Activated naive CD4-positive, alpha-beta T cell treated with anti-CD3 and anti-CD28 coated beads, Interleukin-2, amount 50 U/mL, for 24 hours (primary cell): Measurements from ENCODE around the gene PDCL3.

ENCODE experiments used
- H3K27ac Mint-ChIP-seq: one replicate; pipeline ENCODE4 v1.8.0; 2021; ENCODE audit warnings: mild to moderate bottlenecking, mixed read lengths
- H3K27me3 Mint-ChIP-seq: one replicate; pipeline ENCODE4 v1.8.0; 2021; ENCODE audit warnings: mixed read lengths
- H3K36me3 Mint-ChIP-seq: one replicate; pipeline ENCODE4 v1.8.0; 2021; ENCODE audit warnings: mixed read lengths
- H3K4me1 Mint-ChIP-seq: one replicate; pipeline ENCODE4 v1.8.0; 2021; ENCODE audit warnings: mixed read lengths
- H3K4me3 Mint-ChIP-seq: one replicate; pipeline ENCODE4 v1.8.0; 2021; ENCODE audit warnings: mild to moderate bottlenecking, mixed read lengths
- H3K9me3 Mint-ChIP-seq: one replicate; pipeline ENCODE4 v1.8.0; 2021; ENCODE audit warnings: mixed read lengths

The PDCL3 gene

GRCh38 chr2:100615471-100615870 lies 52.7 kb downstream of the PDCL3 start:
- Mint-ChIP-seq H3K27me3 (no peaks in the 10 kb centered on the region), H3K9me3 (no peaks in the 10 kb centered on the region)

GRCh38 chr2:100615886-100616285 lies 53.1 kb downstream of the PDCL3 start:
- H3K27me3 Mint-ChIP-seq = no peaks in the 10 kb centered on the region

More at GRCh38 chr2:100615471-100615870, 52.7 kb downstream of the PDCL3 start:
- Mint-ChIP-seq H3K36me3 (no peaks in the 10 kb centered on the region), H3K4me1 (peaks cover 15% of the 10 kb centered on the region), H3K27ac (no peak overlapping the region), H3K4me3 (no peak overlapping the region)

GRCh38 chr2:100616841-100617390 lies 54.1 kb downstream of the PDCL3 start:
- no peak overlapping the region for H3K27ac Mint-ChIP-seq
- no peaks in the 10 kb centered on the region for H3K27me3 Mint-ChIP-seq
- H3K36me3 Mint-ChIP-seq = no peaks in the 10 kb centered on the region
- no peak overlapping the region for H3K4me3 Mint-ChIP-seq
- no peaks in the 10 kb centered on the region for H3K9me3 Mint-ChIP-seq
- peaks cover 14% of the 10 kb centered on the region for H3K4me1 Mint-ChIP-seq

More at GRCh38 chr2:100615886-100616285, 53.1 kb downstream of the PDCL3 start:
- H3K4me1 Mint-ChIP-seq = peaks cover 14% of the 10 kb centered on the region
- H3K4me3 Mint-ChIP-seq = no peak overlapping the region
- H3K36me3 Mint-ChIP-seq = no peaks in the 10 kb centered on the region
- H3K27ac Mint-ChIP-seq = no peak overlapping the region
- H3K9me3 Mint-ChIP-seq = no peaks in the 10 kb centered on the region

GRCh38 chr2:100619951-100620350 lies 57.2 kb downstream of the PDCL3 start:
- Mint-ChIP-seq H3K9me3 (no peaks in the 10 kb centered on the region), H3K4me3 (no peak overlapping the region), H3K36me3 (no peaks in the 10 kb centered on the region), H3K4me1 (peaks cover 14% of the 10 kb centered on the region), H3K27ac (no peak overlapping the region), H3K27me3 (no peaks in the 10 kb centered on the region)

GRCh38 chr2:100620481-100620880 lies 57.7 kb downstream of the PDCL3 start:
- no peaks in the 10 kb centered on the region for H3K36me3 Mint-ChIP-seq
- no peaks in the 10 kb centered on the region for H3K9me3 Mint-ChIP-seq
- H3K4me3 Mint-ChIP-seq = no peak overlapping the region
- H3K4me1 Mint-ChIP-seq = peaks cover 14% of the 10 kb centered on the region
- no peak overlapping the region for H3K27ac Mint-ChIP-seq
- no peaks in the 10 kb centered on the region for H3K27me3 Mint-ChIP-seq

GRCh38 chr2:100621371-100621951 lies 58.7 kb downstream of the PDCL3 start:
- H3K27me3 Mint-ChIP-seq = no peaks in the 10 kb centered on the region

GRCh38 chr2:100623033-100623715 lies 60.4 kb downstream of the PDCL3 start:
- Mint-ChIP-seq H3K4me3 (no peak overlapping the region), H3K27ac (no peak overlapping the region), H3K9me3 (no peaks in the 10 kb centered on the region), H3K4me1 (peaks cover under 1% of the 10 kb centered on the region), H3K27me3 (no peaks in the 10 kb centered on the region), H3K36me3 (no peaks in the 10 kb centered on the region)

More at GRCh38 chr2:100621371-100621951, 58.7 kb downstream of the PDCL3 start:
- Mint-ChIP-seq H3K4me1 (peaks cover 13% of the 10 kb centered on the region), H3K4me3 (no peak overlapping the region), H3K9me3 (no peaks in the 10 kb centered on the region), H3K27ac (no peak overlapping the region), H3K36me3 (no peaks in the 10 kb centered on the region)

GRCh38 chr2:100623930-100624329 lies 61.1 kb downstream of the PDCL3 start:
- Mint-ChIP-seq H3K4me1 (peaks cover 3% of the 10 kb centered on the region), H3K27me3 (no peaks in the 10 kb centered on the region), H3K36me3 (no peaks in the 10 kb centered on the region), H3K4me3 (no peak overlapping the region), H3K27ac (no peak overlapping the region), H3K9me3 (no peaks in the 10 kb centered on the region)

GRCh38 chr2:100624536-100624935 lies 61.7 kb downstream of the PDCL3 start:
- H3K4me1 Mint-ChIP-seq = peaks cover 3% of the 10 kb centered on the region
- H3K9me3 Mint-ChIP-seq = no peaks in the 10 kb centered on the region

GRCh38 chr2:100625717-100626116 lies 62.9 kb downstream of the PDCL3 start:
- no peaks in the 10 kb centered on the region for H3K9me3 Mint-ChIP-seq
- H3K4me3 Mint-ChIP-seq = no peak overlapping the region
- peaks cover 13% of the 10 kb centered on the region for H3K4me1 Mint-ChIP-seq
- H3K36me3 Mint-ChIP-seq = no peaks in the 10 kb centered on the region
- H3K27ac Mint-ChIP-seq = no peak overlapping the region
- no peaks in the 10 kb centered on the region for H3K27me3 Mint-ChIP-seq

More at GRCh38 chr2:100624536-100624935, 61.7 kb downstream of the PDCL3 start:
- Mint-ChIP-seq H3K27me3 (no peaks in the 10 kb centered on the region), H3K36me3 (no peaks in the 10 kb centered on the region), H3K27ac (no peak overlapping the region), H3K4me3 (no peak overlapping the region)
